ENCODE results near the gene SPC24.

- TF ChIP-seq FOXA1 (IDR thresholded peaks at IDR 0.05): no peak
- no peak for TF ChIP-seq SP1 (IDR thresholded peaks at IDR 0.05)
Measured at GRCh38 chr19:11127905-11128304, 27.7 kb downstream of the SPC24 start.
